CD14-positive monocyte (primary cell): ENCODE measurements around the gene ZNF511. TPM values are rescaled to one million over a fixed set of nuclear protein-coding genes. Genes with fewer than 3 reads are reported as not detected.

Experiments
- DNase-seq, 3 donors: peaks; one replicate each; pipeline ENCODE4 v3.0.0-alpha.2; 2011 to 2022
- H2AFZ ChIP-seq: 2 replicates; pipeline ENCODE4 v1.6.0; 2012; ENCODE audit warnings: mild to moderate bottlenecking, low read depth, low read length, inconsistent platforms; ENCODE audit not compliant: insufficient read depth, poor library complexity, severe bottlenecking
- H3K27ac ChIP-seq, 2 donors: 1 replicate in 1 of 2; 2 replicates in 1 of 2; pipeline ENCODE4 v1.5.1; 2012 to 2013; ENCODE audit warnings: low read length in 2 of 2, control low read depth in 1 of 2, inconsistent platforms in 1 of 2, low read depth in 1 of 2, mild to moderate bottlenecking in 1 of 2
- H3K27me3 ChIP-seq, 2 donors: one replicate each; pipeline versions ENCODE4 v1.6.0 to v1.6.1; 2011 to 2013; ENCODE audit warnings: low read length in 2 of 2; ENCODE audit not compliant: control insufficient read depth in 2 of 2, insufficient read depth in 2 of 2
- H3K36me3 ChIP-seq, 2 donors: replicated peaks in 1 of 2; 1 replicate in 1 of 2; 2 replicates in 1 of 2; pipeline versions ENCODE4 v1.5.1 to v1.6.1; 2012 to 2013; ENCODE audit warnings: low read length in 2 of 2, control low read depth in 1 of 2, inconsistent platforms in 1 of 2, mild to moderate bottlenecking in 1 of 2; ENCODE audit not compliant: insufficient read depth in 2 of 2, control insufficient read depth in 1 of 2
- H3K4me1 ChIP-seq, 2 donors: 1 replicate in 1 of 2; 2 replicates in 1 of 2; pipeline versions ENCODE4 v1.5.1 to v1.6.1; 2012 to 2013; ENCODE audit warnings: low read length in 2 of 2, control low read depth in 1 of 2, inconsistent platforms in 1 of 2, mild to moderate bottlenecking in 1 of 2, moderate library complexity in 1 of 2; ENCODE audit not compliant: insufficient read depth in 2 of 2, control insufficient read depth in 1 of 2
- H3K4me2 ChIP-seq: replicated peaks from 2 replicates; pipeline ENCODE3; 2012; ENCODE audit warnings: low read length, moderate library complexity, mild to moderate bottlenecking; ENCODE audit not compliant: poor library complexity, severe bottlenecking; ENCODE audit errors: extremely low read depth
- H3K4me3 ChIP-seq, 3 experiments: fragments of 200-600 bp in 1 of 3; sonication (generic) in 1 of 3; replicated peaks in 1 of 3; 1 replicate in 2 of 3; 2 replicates in 1 of 3; pipeline ENCODE4 v1.5.1; 2011 to 2013; ENCODE audit warnings: low read length in 3 of 3, mild to moderate bottlenecking in 3 of 3, control low read depth in 2 of 3, low read depth in 2 of 3, inconsistent platforms in 1 of 3, moderate library complexity in 1 of 3
- H3K79me2 ChIP-seq: 2 replicates; pipeline ENCODE4 v1.6.0; 2012; ENCODE audit warnings: mild to moderate bottlenecking, control low read depth, inconsistent platforms, low read length, moderate library complexity; ENCODE audit not compliant: insufficient read depth
- H3K9ac ChIP-seq: 2 replicates; pipeline ENCODE4 v1.6.0; 2017; ENCODE audit warnings: low read length, mild to moderate bottlenecking; ENCODE audit not compliant: insufficient read depth, poor library complexity, severe bottlenecking
- H3K9me3 ChIP-seq, 2 donors: replicated peaks in 1 of 2; 1 replicate in 1 of 2; 2 replicates in 1 of 2; pipeline versions ENCODE4 v1.5.1 to v1.6.1; 2012 to 2013; ENCODE audit warnings: low read length in 2 of 2, control low read depth in 1 of 2; ENCODE audit not compliant: control insufficient read depth in 1 of 2, insufficient read depth in 1 of 2
- H4K20me1 ChIP-seq: 2 replicates; pipeline ENCODE4 v1.6.0; 2012; ENCODE audit warnings: mild to moderate bottlenecking, low read length, control low read depth, moderate library complexity; ENCODE audit not compliant: insufficient read depth
- H3K27ac Mint-ChIP-seq, 7 donors: one replicate each; pipeline ENCODE4 v1.8.0; 2020; ENCODE audit warnings: mild to moderate bottlenecking in 7 of 7, mixed read lengths in 7 of 7, moderate library complexity in 6 of 7, inconsistent platforms in 2 of 7
- H3K27me3 Mint-ChIP-seq, 3 donors: one replicate each; pipeline ENCODE4 v1.8.0; 2021 to 2022; ENCODE audit warnings: low read depth in 3 of 3, mild to moderate bottlenecking in 3 of 3, mixed read lengths in 3 of 3, moderate library complexity in 3 of 3, inconsistent platforms in 1 of 3
- H3K36me3 Mint-ChIP-seq, 2 donors: one replicate each; pipeline ENCODE4 v1.8.0; 2020; ENCODE audit warnings: mixed read lengths in 2 of 2, inconsistent platforms in 1 of 2, mild to moderate bottlenecking in 1 of 2
- H3K4me1 Mint-ChIP-seq: one replicate; pipeline ENCODE4 v1.8.0; 2020; ENCODE audit warnings: mild to moderate bottlenecking, mixed read lengths
- H3K4me3 Mint-ChIP-seq, 2 donors: one replicate each; pipeline ENCODE4 v1.8.0; 2020; ENCODE audit warnings: mild to moderate bottlenecking in 2 of 2, mixed read lengths in 2 of 2, moderate library complexity in 1 of 2
- H3K9me3 Mint-ChIP-seq, 7 donors: one replicate each; pipeline ENCODE4 v1.8.0; 2020 to 2022; ENCODE audit warnings: mixed read lengths in 7 of 7, mild to moderate bottlenecking in 6 of 7, moderate library complexity in 6 of 7, inconsistent platforms in 2 of 7
- WGBS: methylation state at CpG from one replicate; pipeline ENCODE4 v1.1.5; 2013; ENCODE audit warnings: missing lambda C conversion rate; ENCODE audit not compliant: insufficient coverage; 5-methylcytosine and 5-hydroxymethylcytosine counted together
- intact Hi-C, 2 donors: fragments of 100-400 bp; cut with micrococcal nuclease; formaldehyde crosslinking; loops; one replicate each; pipeline versions ENCODE4 v1.15.0 to v1.15.1; 2023
- polyA plus RNA-seq, 3 donors: library from polyadenylated mRNA; depleted of rRNA in 1 of 3; unstranded in 2 of 3; stranded (reverse) in 1 of 3; fragments of 300-500 nt in 2 of 3; fragments of >200 nt in 1 of 3; fragmentation: Illumina TruSeq in 2 of 3; gene quantifications; 1 replicate in 2 of 3; 2 replicates in 1 of 3; pipeline ENCODE4 v1.2.3, GENCODE V29; 2012 to 2021
- small RNA-seq: library from RNA; depleted of rRNA; stranded (forward); fragments of <200 nt; gene quantifications from one replicate; pipeline ENCODE3, GENCODE V24; 2012; ENCODE audit warnings: low read depth; ENCODE audit not compliant: insufficient read length
- TF ChIP-seq, protein P1 (sequence below): fragments of 200-600 bp; IDR thresholded peaks from one replicate; pipeline ENCODE4 v1.8.0; 2022; ENCODE audit warnings: antibody characterized with exemption, mild to moderate bottlenecking

The ZNF511 gene
- polyA plus RNA-seq, 3 donors = 30.3 to 118 (median 84.7) TPM

DNA sequence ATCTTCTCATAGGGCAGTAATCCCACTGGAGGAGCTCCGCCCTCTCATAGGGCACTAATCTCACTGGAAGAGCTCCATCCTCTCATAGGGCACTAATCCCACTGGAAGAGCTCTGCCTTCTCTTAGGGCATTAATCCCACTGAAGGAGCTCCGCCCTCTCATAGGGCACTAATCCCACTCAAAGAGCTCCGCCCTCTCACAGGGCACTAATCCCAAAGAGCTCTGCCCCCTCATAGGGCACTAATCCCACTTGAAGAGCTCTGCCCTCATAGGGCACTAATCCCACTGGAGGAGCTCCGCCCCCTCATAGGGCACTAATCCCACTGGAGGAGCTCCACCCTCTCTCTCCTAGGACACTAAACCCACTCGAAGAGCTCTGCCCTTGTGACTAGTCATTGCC, 52.5 kb downstream of the ZNF511 start:
- H3K27ac ChIP-seq = no peak overlapping the region
- no peak overlapping the region for H3K4me3 Mint-ChIP-seq
- peaks cover 39 to 46% of the 10 kb centered on the region in 2 donors for H3K36me3 ChIP-seq
- WGBS = 100% methylated on average over 2 of the region's 5 CpGs
- peaks cover 11 to 16% of the 10 kb centered on the region in 2 donors for H3K4me1 ChIP-seq
- H3K4me2 ChIP-seq = no peak overlapping the region
- TF ChIP-seq, protein P1, sequence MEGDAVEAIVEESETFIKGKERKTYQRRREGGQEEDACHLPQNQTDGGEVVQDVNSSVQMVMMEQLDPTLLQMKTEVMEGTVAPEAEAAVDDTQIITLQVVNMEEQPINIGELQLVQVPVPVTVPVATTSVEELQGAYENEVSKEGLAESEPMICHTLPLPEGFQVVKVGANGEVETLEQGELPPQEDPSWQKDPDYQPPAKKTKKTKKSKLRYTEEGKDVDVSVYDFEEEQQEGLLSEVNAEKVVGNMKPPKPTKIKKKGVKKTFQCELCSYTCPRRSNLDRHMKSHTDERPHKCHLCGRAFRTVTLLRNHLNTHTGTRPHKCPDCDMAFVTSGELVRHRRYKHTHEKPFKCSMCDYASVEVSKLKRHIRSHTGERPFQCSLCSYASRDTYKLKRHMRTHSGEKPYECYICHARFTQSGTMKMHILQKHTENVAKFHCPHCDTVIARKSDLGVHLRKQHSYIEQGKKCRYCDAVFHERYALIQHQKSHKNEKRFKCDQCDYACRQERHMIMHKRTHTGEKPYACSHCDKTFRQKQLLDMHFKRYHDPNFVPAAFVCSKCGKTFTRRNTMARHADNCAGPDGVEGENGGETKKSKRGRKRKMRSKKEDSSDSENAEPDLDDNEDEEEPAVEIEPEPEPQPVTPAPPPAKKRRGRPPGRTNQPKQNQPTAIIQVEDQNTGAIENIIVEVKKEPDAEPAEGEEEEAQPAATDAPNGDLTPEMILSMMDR = no peak
- DNase-seq = no peak
- H3K9me3 Mint-ChIP-seq = peaks cover 0 to 1% (median 0%) of the 10 kb centered on the region in 7 donors
- H3K27ac Mint-ChIP-seq = peak overlapping the region in 1 of 7 donors; percentile 51
- no peaks in the 10 kb centered on the region for H3K9me3 ChIP-seq
- H3K27me3 ChIP-seq = no peaks in the 10 kb centered on the region
- peaks cover 9% of the 10 kb centered on the region for H3K4me1 Mint-ChIP-seq
- peaks cover 2% of the 10 kb centered on the region for H3K79me2 ChIP-seq
- H3K27me3 Mint-ChIP-seq = peaks cover 0 to 4% (median 2%) of the 10 kb centered on the region in 3 donors
- no peak overlapping the region for H3K9ac ChIP-seq
- no peak overlapping the region for H2AFZ ChIP-seq
- H4K20me1 ChIP-seq = peaks cover 8% of the 10 kb centered on the region
- H3K4me3 ChIP-seq = no peak overlapping the region
- intact Hi-C loops = no loop called here
- H3K36me3 Mint-ChIP-seq = peaks cover 39 to 47% of the 10 kb centered on the region in 2 donors

- Histone ChIP-seq H3K79me2 (no peaks in the 10 kb centered on the region), H3K27me3 (no peaks in the 10 kb centered on the region), H3K4me2 (no peak overlapping the region), H3K4me1 (peaks cover 4 to 9% of the 10 kb centered on the region in 2 donors), H3K27ac (no peak overlapping the region), H3K4me3 (no peak overlapping the region), H2AFZ (no peak overlapping the region), H3K9ac (no peak overlapping the region), H4K20me1 (peaks cover under 1% of the 10 kb centered on the region), H3K9me3 (no peaks in the 10 kb centered on the region), H3K36me3 (peaks cover 45 to 53% of the 10 kb centered on the region in 2 donors)
- TF ChIP-seq, protein P1 = no peak
- 77% methylated on average over 10 of the region's 18 CpGs for WGBS
- Mint-ChIP-seq H3K4me3 (no peak overlapping the region), H3K36me3 (peaks cover 42 to 52% of the 10 kb centered on the region in 2 donors), H3K9me3 (peaks cover 0 to 1% (median 0%) of the 10 kb centered on the region in 7 donors), H3K27me3 (peaks cover 0 to 3% (median 2%) of the 10 kb centered on the region in 3 donors), H3K27ac (peak overlapping the region in 2 of 7 donors; percentile 27 to 51), H3K4me1 (peaks cover 3% of the 10 kb centered on the region)
- DNase-seq = no peak
- intact Hi-C loops = no loop called here
These were observed 53.2 kb downstream of the ZNF511 start for GRCh38 chr10:133361773-133362441.

Small RNA genes within 50 kb of the gene (small RNA-seq; reads per million reads assigned to genes)
- gene BANF1P2 = not detected

Other genes starting within 250 kb of the ZNF511 start
- gene ADGRA1, start 221.0 kb upstream of the ZNF511 start, polyA plus RNA-seq = not detected
- gene KNDC1, start 148.7 kb upstream of the ZNF511 start, polyA plus RNA-seq = under 1 TPM in 2 of 3 donors, not detected in 1; 0.22 to 0.80 TPM
- under 1 TPM; 0.14 to 0.48 (median 0.24) TPM for gene UTF1, start 78.7 kb upstream of the ZNF511 start, polyA plus RNA-seq
- 10 to 100 TPM in 1 of 3 donors, 1 to 10 TPM in 2; 1.4 to 56.0 (median 1.6) TPM for gene VENTX, start 71.1 kb upstream of the ZNF511 start, polyA plus RNA-seq
- gene ADAM8, start 32.0 kb upstream of the ZNF511 start, polyA plus RNA-seq = 100 to 1,000 TPM in 1 of 3 donors, 10 to 100 TPM in 2; 32.7 to 228 (median 72.8) TPM
- 10 to 100 TPM; 25.9 to 78.6 (median 39.3) TPM for gene TUBGCP2, start within 50 bp of the ZNF511 start, polyA plus RNA-seq
- gene CALY, start 28.0 kb downstream of the ZNF511 start, polyA plus RNA-seq = not detected
- not detected for gene PRAP1, start 38.5 kb downstream of the ZNF511 start, polyA plus RNA-seq
- gene FUOM, start 49.1 kb downstream of the ZNF511 start, polyA plus RNA-seq = 10 to 100 TPM; 29.8 to 56.8 (median 39.0) TPM
- 100 to 1,000 TPM in 1 of 3 donors, 10 to 100 TPM in 2; 34.6 to 102 (median 85.1) TPM for gene ECHS1, start 64.4 kb downstream of the ZNF511 start, polyA plus RNA-seq
- gene PAOX, start 70.3 kb downstream of the ZNF511 start, polyA plus RNA-seq = 1 to 10 TPM; 3.9 to 9.5 (median 9.3) TPM
- gene MTG1, start 85.2 kb downstream of the ZNF511 start, polyA plus RNA-seq = 10 to 100 TPM; 13.0 to 45.8 (median 17.1) TPM
- not detected for gene SPRN, start 115.7 kb downstream of the ZNF511 start, polyA plus RNA-seq
- 1 to 10 TPM in 1 of 3 donors, not detected in 2; 1.1 TPM for gene SCART1, start 145.0 kb downstream of the ZNF511 start, polyA plus RNA-seq
- gene CYP2E1, start 218.4 kb downstream of the ZNF511 start, polyA plus RNA-seq = not detected